ENCODE results near the gene LEMD1. TPM values are rescaled to one million over a fixed set of nuclear protein-coding genes. Genes with fewer than 3 reads are reported as not detected.

Gene LEMD1
- total and polyA plus RNA-seq, 3 donors from 2014 or later, result 35.2 to 83.2 (median 71.1) TPM

DNA sequence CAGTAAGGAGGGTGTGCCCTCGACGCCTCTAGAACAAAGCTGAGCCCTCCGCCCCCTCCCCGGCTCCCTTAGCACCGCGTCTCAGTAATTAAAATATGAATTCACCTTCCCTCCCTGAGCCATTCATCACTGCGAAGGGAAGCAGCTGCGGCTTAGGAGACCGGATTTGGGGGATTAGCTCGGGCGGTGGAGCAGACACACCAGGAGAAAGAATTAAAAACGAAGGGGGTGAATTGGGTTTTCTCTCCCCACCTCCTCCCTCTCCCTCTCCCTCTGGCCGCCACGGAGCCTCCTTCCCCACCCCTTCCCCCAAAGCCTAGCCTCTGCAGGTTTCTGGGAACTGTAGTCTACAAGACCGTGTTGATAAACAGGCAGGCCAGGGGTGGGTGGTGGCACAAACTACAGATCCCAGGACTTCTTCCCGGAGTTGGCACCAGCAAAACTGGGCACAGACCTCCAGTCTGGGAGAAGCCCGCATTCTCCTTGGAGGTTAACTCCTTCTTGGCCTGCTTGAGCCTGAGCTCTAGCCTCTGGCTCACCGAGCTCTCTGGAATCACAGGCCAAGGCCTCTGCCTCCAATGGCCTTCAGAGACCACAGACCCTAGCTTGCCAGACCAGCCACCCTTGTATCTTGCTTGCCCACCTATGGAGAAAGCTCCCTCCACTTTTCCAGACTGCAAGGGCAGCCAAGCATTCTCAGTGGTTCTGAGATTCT, 23.2 kb upstream of the LEMD1 start:
- Histone ChIP-seq H3K36me3 (ENCODE audit: low read depth, missing control alignments) (no peaks in the 10 kb centered on the region), H3K9me3 (no peaks in the 10 kb centered on the region), H3K4me3 (peak overlapping the region in 1 of 2 donors; percentile 18), H3K27ac (peak overlapping the region in 1 of 2 donors; percentile 15), H3K4me1 (peaks cover 59% of the 10 kb centered on the region), H3K27me3 (no peaks in the 10 kb centered on the region)
- intact Hi-C loops (cut with DNase I; ENCODE audit: low total_unique reads), result no loop called here
- WGBS, 2 donors, result 34 to 53% methylated on average over 17 to 18 of the region's 18 CpGs
- DNase-seq, result peak; percentile 74
- no peak for TF ChIP-seq POLR2A (IDR thresholded peaks at IDR 0.05)
- TF ChIP-seq, protein P1, sequence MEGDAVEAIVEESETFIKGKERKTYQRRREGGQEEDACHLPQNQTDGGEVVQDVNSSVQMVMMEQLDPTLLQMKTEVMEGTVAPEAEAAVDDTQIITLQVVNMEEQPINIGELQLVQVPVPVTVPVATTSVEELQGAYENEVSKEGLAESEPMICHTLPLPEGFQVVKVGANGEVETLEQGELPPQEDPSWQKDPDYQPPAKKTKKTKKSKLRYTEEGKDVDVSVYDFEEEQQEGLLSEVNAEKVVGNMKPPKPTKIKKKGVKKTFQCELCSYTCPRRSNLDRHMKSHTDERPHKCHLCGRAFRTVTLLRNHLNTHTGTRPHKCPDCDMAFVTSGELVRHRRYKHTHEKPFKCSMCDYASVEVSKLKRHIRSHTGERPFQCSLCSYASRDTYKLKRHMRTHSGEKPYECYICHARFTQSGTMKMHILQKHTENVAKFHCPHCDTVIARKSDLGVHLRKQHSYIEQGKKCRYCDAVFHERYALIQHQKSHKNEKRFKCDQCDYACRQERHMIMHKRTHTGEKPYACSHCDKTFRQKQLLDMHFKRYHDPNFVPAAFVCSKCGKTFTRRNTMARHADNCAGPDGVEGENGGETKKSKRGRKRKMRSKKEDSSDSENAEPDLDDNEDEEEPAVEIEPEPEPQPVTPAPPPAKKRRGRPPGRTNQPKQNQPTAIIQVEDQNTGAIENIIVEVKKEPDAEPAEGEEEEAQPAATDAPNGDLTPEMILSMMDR (IDR thresholded peaks at IDR 0.05), result no peak

DNA sequence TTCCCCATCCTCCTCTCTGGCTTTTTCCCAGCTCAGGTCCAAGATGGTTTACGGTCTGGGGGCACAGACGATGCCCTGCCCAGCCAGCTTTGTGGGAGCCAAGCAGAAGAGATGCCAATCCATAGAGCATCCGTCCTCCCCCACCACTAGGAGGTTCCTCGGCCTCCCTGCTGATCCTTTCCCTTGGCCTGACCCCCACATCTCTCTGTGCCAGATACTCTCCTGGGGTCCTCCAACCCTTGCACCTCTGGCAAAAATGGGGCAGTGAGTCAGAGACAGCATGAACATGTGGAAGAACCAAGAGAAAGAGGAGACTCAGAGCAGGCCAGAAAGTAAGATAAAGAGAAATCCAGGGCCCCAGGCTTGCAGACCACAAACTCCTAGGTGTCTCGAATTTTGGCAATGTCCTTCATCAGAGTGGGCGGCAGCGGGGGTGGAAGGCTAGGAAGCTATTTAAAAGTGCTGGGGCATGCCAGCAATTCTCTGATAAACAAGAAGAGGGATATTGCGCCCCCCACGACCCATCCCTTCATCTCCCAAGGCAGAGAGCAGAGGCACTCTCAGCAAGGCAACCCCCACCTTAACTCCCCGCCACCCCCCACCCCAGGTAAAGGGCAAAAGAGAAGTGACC, 22.6 kb upstream of the LEMD1 start:
- Histone ChIP-seq H3K27me3 (no peaks in the 10 kb centered on the region), H3K4me1 (peaks cover 65% of the 10 kb centered on the region), H3K4me3 (peak overlapping the region in 1 of 2 donors; percentile 18), H3K36me3 (ENCODE audit: low read depth, missing control alignments) (no peaks in the 10 kb centered on the region), H3K27ac (peak overlapping the region in 1 of 2 donors; percentile 15), H3K9me3 (no peaks in the 10 kb centered on the region)
- intact Hi-C loops (cut with DNase I; ENCODE audit: low total_unique reads), result no loop called here
- no peak for TF ChIP-seq POLR2A (IDR thresholded peaks at IDR 0.05)
- TF ChIP-seq, protein P1 (IDR thresholded peaks at IDR 0.05), result no peak
- WGBS, 2 donors, result 54 to 76% methylated on average over 10 of the region's 10 CpGs
- no peak for DNase-seq

DNA sequence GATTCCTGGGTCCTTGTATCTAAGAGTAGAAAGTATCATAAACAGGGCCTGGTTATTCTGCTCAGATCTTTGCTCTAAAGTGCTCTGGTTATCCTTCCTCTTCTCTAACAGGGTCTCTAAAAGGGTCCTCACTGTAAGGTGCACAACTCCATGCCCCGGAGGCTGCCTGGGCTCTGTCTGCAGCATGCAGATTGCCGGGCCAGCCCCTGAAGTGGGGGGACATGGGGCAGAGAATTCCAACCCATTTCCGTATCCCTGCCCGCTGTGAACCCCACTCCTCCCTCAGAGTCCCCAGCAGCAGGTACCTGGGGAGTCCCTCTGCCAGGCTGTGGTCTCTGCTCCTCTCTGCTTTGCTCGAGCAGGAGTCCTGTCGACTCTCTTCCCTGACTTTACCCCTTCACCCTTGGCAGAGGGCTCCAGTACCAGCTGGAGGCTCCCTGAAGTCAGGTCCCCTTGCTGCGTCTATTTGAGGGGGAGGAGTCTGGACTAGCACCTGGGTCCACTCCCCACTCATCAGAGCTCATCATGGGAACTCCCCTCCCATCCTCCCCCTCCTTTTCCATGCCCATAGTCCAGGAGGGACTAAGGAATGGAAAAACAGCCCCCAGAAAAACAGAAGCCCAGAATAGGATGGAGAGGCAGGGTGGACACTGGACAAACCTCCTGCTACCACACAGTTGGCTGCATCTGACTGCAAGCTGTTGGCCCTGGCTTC, 21.9 kb upstream of the LEMD1 start:
- WGBS, 2 donors, result 57 to 77% methylated on average over 7 of the region's 7 CpGs
- Histone ChIP-seq H3K27ac (no peak overlapping the region), H3K9me3 (no peaks in the 10 kb centered on the region), H3K4me3 (no peak overlapping the region), H3K27me3 (no peaks in the 10 kb centered on the region), H3K36me3 (ENCODE audit: low read depth, missing control alignments) (no peaks in the 10 kb centered on the region), H3K4me1 (peaks cover 72% of the 10 kb centered on the region)
- TF ChIP-seq, protein P1 (IDR thresholded peaks at IDR 0.05), result no peak
- TF ChIP-seq POLR2A (IDR thresholded peaks at IDR 0.05), result no peak
- intact Hi-C loops (cut with DNase I; ENCODE audit: low total_unique reads), result no loop called here
- DNase-seq, result no peak

- intact Hi-C loops (cut with DNase I; ENCODE audit: low total_unique reads), result no loop called here
- Histone ChIP-seq H3K4me3 (no peak overlapping the region), H3K36me3 (ENCODE audit: low read depth, missing control alignments) (no peaks in the 10 kb centered on the region), H3K9me3 (no peaks in the 10 kb centered on the region), H3K4me1 (peaks cover 76% of the 10 kb centered on the region), H3K27me3 (no peaks in the 10 kb centered on the region), H3K27ac (peak overlapping the region in 1 of 2 donors; percentile 24)
- no peak for TF ChIP-seq POLR2A (IDR thresholded peaks at IDR 0.05)
- TF ChIP-seq, protein P1 (IDR thresholded peaks at IDR 0.05), result no peak
- WGBS, 2 donors, result 78 to 80% methylated on average over 11 to 12 of the region's 12 CpGs
- no peak for DNase-seq
These were observed 20.3 kb upstream of the LEMD1 start for GRCh38 chr1:205442051-205442725.
